ENCODE data around the gene CLRN1. TPM values are rescaled to one million over a fixed set of nuclear protein-coding genes. Genes with fewer than 3 reads are reported as not detected.
A peak's percentile ranks its signal among the peaks of the same experiment; 100 is the strongest.

Gene CLRN1
- total and polyA plus RNA-seq, 4 donors: 0.24 TPM; not detected in 3

DNA sequence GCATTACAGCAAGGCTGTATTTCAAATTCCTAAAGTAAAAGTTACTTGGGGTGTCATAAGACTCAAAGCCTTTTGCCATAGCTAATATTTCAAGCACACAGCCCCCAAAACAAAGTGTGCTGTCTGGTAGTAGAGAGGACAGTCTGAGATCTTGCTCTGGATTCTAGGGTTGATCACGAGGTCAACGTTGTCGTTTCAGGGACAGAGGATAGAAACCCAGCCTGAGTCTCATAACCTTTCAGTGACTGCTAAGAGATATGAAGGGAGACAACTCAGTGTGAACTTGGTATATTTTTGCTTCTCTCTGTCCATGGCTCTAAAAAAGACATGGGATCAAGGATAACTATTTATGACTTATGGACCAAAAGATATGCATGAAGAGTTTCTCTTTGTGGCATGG is 41.7 kb downstream of the CLRN1 start:
- Histone ChIP-seq H3K9me3 (ENCODE audit: control insufficient read depth, insufficient read depth, low read length) (no peaks in the 10 kb centered on the region), H3K4me1 (ENCODE audit: control insufficient read depth, insufficient read depth, low read length) (peaks cover 1% of the 10 kb centered on the region), H3K27me3 (ENCODE audit: control insufficient read depth, insufficient read depth, low read length) (no peaks in the 10 kb centered on the region), H3K27ac (ENCODE audit: low read depth, low read length) (no peak overlapping the region), H3K36me3 (ENCODE audit: control insufficient read depth, insufficient read depth, low read length) (no peaks in the 10 kb centered on the region), H3K4me3 (ENCODE audit: low read depth, low read length) (no peak overlapping the region)
- 72% methylated on average over 3 of the region's 3 CpGs for WGBS (ENCODE audit: insufficient coverage)
- DNase-seq (ENCODE audit: low read depth in 4 of 6, low spot score in 6 of 6): no peak

DNA sequence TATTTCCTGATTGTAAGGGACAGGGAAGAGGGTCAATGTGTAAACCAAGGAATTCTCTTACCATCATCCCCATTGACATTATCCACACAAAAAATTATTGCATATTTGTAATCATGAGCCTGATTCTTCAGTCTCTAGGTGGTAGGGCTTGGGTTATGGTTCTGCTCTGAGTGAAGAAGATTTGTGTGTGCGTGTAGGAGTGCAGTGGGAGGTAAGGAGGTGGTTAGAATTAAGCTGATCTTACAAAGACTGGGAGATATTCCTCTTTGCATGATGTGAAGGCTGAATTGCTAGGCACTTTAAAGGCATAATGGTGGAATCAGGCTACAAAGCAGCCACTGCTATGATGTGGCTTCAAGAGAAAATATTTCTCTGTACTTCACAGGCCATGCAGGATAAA is 44.3 kb downstream of the CLRN1 start:
- H3K9me3 ChIP-seq (ENCODE audit: control insufficient read depth, insufficient read depth, low read length): no peaks in the 10 kb centered on the region
- 93% methylated on average over 1 of the region's 1 CpG for WGBS (ENCODE audit: insufficient coverage)
- no peak overlapping the region for H3K27ac ChIP-seq (ENCODE audit: low read depth, low read length)
- no peaks in the 10 kb centered on the region for H3K36me3 ChIP-seq (ENCODE audit: control insufficient read depth, insufficient read depth, low read length)
- H3K4me3 ChIP-seq (ENCODE audit: low read depth, low read length): no peak overlapping the region
- no peak for DNase-seq (ENCODE audit: low read depth in 4 of 6, low spot score in 6 of 6)
- H3K4me1 ChIP-seq (ENCODE audit: control insufficient read depth, insufficient read depth, low read length): peaks cover 4% of the 10 kb centered on the region
- H3K27me3 ChIP-seq (ENCODE audit: control insufficient read depth, insufficient read depth, low read length): no peaks in the 10 kb centered on the region

DNA sequence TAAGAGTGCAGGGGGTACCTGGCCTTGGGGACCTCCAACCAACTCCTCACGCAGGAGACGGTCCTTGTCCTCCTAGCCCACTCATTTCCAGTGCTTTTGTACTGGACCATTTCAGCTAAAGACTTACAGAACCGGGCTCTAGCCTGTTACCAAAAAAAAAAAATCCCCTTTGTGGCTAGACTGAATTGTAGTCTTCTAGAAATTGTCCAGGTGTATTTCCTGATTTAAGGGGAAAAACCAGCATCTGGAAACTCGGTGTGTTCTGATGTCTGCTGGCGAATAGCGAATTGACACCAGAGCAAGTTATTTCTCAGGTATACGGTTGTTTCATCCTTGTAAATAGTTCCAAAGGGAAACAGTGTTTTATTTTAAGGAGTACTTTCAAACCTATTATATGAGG is 46.2 kb downstream of the CLRN1 start:
- Histone ChIP-seq H3K27me3 (ENCODE audit: control insufficient read depth, insufficient read depth, low read length) (no peaks in the 10 kb centered on the region), H3K36me3 (ENCODE audit: control insufficient read depth, insufficient read depth, low read length) (no peaks in the 10 kb centered on the region), H3K9me3 (ENCODE audit: control insufficient read depth, insufficient read depth, low read length) (no peaks in the 10 kb centered on the region), H3K4me1 (ENCODE audit: control insufficient read depth, insufficient read depth, low read length) (peaks cover 4% of the 10 kb centered on the region), H3K27ac (ENCODE audit: low read depth, low read length) (no peak overlapping the region), H3K4me3 (ENCODE audit: low read depth, low read length) (no peak overlapping the region)
- WGBS (ENCODE audit: insufficient coverage): 93% methylated on average over 6 of the region's 7 CpGs
- DNase-seq (ENCODE audit: low read depth in 4 of 6, low spot score in 6 of 6): no peak

DNA sequence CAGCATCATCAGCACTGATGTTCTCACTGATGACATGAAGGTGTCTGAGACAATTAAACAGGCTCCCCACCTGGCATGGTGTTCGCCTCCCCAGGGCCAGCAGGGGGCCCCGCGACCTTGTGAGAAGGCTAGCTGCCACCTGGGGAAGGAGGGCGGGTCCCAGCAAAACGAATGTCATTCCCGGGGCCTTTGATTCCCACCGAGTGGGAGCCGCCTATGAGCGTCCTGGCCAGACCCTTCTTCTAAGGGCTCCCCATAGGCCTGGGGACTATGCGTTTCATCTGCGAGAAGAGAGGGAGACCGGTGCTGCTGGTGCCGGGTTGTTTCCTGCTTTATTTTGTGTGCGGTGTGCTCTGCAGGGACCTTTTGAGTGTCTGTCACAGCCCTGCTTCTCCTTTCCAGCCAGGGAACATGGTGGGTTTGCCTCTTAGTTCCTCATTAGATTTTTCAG is 46.8 kb downstream of the CLRN1 start:
- peak in 1 of 6 donors; percentile 54 for DNase-seq (ENCODE audit: low read depth in 4 of 6, low spot score in 6 of 6)
- 17% methylated on average over 11 of the region's 14 CpGs for WGBS (ENCODE audit: insufficient coverage)
- no peaks in the 10 kb centered on the region for H3K27me3 ChIP-seq (ENCODE audit: control insufficient read depth, insufficient read depth, low read length)
- peaks cover 4% of the 10 kb centered on the region for H3K4me1 ChIP-seq (ENCODE audit: control insufficient read depth, insufficient read depth, low read length)
- no peaks in the 10 kb centered on the region for H3K9me3 ChIP-seq (ENCODE audit: control insufficient read depth, insufficient read depth, low read length)
- no peak overlapping the region for H3K27ac ChIP-seq (ENCODE audit: low read depth, low read length)
- no peaks in the 10 kb centered on the region for H3K36me3 ChIP-seq (ENCODE audit: control insufficient read depth, insufficient read depth, low read length)
- H3K4me3 ChIP-seq (ENCODE audit: low read depth, low read length): peak overlapping the region; percentile 4

DNA sequence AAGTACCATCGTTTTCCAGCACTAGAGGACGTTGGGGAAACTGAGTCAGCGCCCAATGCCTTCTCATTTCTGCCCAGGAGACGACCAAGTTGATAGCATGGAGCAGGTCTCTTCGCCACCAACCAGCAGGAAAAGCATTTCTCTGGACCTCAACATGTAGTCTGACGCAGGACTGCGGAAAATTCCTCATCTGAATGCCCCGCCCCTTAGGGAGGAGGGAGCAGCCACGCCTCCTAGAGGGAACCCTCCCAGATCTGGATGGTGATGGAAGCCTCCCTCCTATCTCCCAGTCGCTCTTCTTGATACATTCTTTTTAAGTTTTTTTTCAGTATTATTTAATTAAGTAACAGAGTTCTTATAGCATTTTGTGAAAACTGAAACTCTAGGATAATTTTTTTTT is 49.9 kb downstream of the CLRN1 start:
- H3K27me3 ChIP-seq (ENCODE audit: control insufficient read depth, insufficient read depth, low read length): no peaks in the 10 kb centered on the region
- 91% methylated on average over 6 of the region's 10 CpGs for WGBS (ENCODE audit: insufficient coverage)
- no peak for DNase-seq (ENCODE audit: low read depth in 4 of 6, low spot score in 6 of 6)

DNA sequence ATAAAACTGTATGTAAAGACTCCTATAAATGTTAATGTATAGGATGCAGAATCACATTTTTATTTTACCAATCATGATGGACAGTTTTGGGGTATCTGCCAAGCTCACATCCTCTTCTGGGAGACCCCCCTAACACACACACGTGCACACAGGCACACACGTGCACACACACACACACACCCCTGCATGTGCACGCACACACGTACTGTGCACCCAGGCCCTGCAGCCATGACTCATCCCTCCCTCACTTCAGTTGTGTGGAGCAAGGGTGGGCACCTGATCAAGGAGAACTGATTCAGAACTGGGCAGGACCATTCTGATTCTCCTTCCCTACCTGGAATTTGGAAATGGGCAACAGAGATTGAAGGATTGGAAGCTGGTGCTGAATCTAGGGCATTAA is 51.3 kb downstream of the CLRN1 start:
- WGBS (ENCODE audit: insufficient coverage): no CpG with 5 or more reads among the region's 4 CpGs
- DNase-seq (ENCODE audit: low read depth in 4 of 6, low spot score in 6 of 6): no peak

More for the DNA sequence above, 49.9 kb downstream of the CLRN1 start:
- H3K27ac ChIP-seq (ENCODE audit: low read depth, low read length): no peak overlapping the region
- H3K4me3 ChIP-seq (ENCODE audit: low read depth, low read length): no peak overlapping the region
- no peaks in the 10 kb centered on the region for H3K9me3 ChIP-seq (ENCODE audit: control insufficient read depth, insufficient read depth, low read length)
- no peaks in the 10 kb centered on the region for H3K36me3 ChIP-seq (ENCODE audit: control insufficient read depth, insufficient read depth, low read length)
- peaks cover 4% of the 10 kb centered on the region for H3K4me1 ChIP-seq (ENCODE audit: control insufficient read depth, insufficient read depth, low read length)

DNA sequence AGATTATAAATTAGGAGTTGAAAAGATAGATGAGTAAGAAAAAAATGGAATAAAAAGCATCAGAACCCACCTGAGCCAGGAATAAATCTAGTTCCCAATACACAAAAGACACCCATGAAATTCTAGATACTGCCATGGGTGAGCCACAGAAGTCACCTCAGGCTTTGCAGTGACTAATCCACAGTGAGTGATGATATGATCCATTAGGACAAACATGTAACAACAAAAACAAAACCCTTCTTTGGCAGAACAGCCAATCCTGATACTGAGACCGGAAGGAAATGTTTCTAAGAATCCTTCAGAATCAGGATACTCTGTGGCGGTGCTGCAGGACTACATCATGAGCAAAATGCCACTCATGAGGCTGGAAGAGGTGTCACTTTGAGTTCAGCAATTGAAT is 52.3 kb downstream of the CLRN1 start:
- no peaks in the 10 kb centered on the region for H3K4me1 ChIP-seq (ENCODE audit: control insufficient read depth, insufficient read depth, low read length)
- H3K4me3 ChIP-seq (ENCODE audit: low read depth, low read length): no peak overlapping the region
- no peaks in the 10 kb centered on the region for H3K36me3 ChIP-seq (ENCODE audit: control insufficient read depth, insufficient read depth, low read length)
- DNase-seq (ENCODE audit: low read depth in 4 of 6, low spot score in 6 of 6): no peak
- no peaks in the 10 kb centered on the region for H3K9me3 ChIP-seq (ENCODE audit: control insufficient read depth, insufficient read depth, low read length)
- H3K27me3 ChIP-seq (ENCODE audit: control insufficient read depth, insufficient read depth, low read length): no peaks in the 10 kb centered on the region
- H3K27ac ChIP-seq (ENCODE audit: low read depth, low read length): no peak overlapping the region
- 78% methylated on average over 1 of the region's 2 CpGs for WGBS (ENCODE audit: insufficient coverage)

More for the DNA sequence above, 51.3 kb downstream of the CLRN1 start:
- Histone ChIP-seq H3K27me3 (ENCODE audit: control insufficient read depth, insufficient read depth, low read length) (no peaks in the 10 kb centered on the region), H3K36me3 (ENCODE audit: control insufficient read depth, insufficient read depth, low read length) (no peaks in the 10 kb centered on the region), H3K27ac (ENCODE audit: low read depth, low read length) (no peak overlapping the region), H3K4me1 (ENCODE audit: control insufficient read depth, insufficient read depth, low read length) (peaks cover 4% of the 10 kb centered on the region), H3K4me3 (ENCODE audit: low read depth, low read length) (no peak overlapping the region), H3K9me3 (ENCODE audit: control insufficient read depth, insufficient read depth, low read length) (no peaks in the 10 kb centered on the region)

DNA sequence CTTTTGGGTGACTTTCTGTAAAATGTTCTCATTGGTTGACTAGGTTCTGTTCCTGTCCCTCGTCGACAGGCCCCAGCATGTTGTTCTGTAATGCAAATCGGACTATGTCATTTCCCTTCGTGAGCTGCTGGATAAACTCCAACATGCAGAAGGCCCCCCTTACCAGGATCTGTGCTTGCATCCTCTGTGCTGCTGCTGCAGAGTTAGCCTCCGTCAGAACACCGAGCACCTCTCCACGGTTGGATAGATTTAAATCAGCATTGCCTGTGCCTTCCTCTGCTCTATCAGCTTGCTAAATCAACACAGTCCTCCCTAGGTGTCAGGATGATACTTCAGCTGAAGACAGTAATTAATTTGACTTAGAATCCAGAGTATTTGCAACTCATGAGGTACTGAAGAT is 54.6 kb downstream of the CLRN1 start:
- WGBS (ENCODE audit: insufficient coverage): 32% methylated on average over 6 of the region's 7 CpGs
- Histone ChIP-seq H3K4me3 (ENCODE audit: low read depth, low read length) (no peak overlapping the region), H3K9me3 (ENCODE audit: control insufficient read depth, insufficient read depth, low read length) (no peaks in the 10 kb centered on the region), H3K4me1 (ENCODE audit: control insufficient read depth, insufficient read depth, low read length) (no peaks in the 10 kb centered on the region), H3K36me3 (ENCODE audit: control insufficient read depth, insufficient read depth, low read length) (no peaks in the 10 kb centered on the region), H3K27ac (ENCODE audit: low read depth, low read length) (no peak overlapping the region), H3K27me3 (ENCODE audit: control insufficient read depth, insufficient read depth, low read length) (no peaks in the 10 kb centered on the region)
- DNase-seq (ENCODE audit: low read depth in 4 of 6, low spot score in 6 of 6): peak in 1 of 6 donors; percentile 45

DNA sequence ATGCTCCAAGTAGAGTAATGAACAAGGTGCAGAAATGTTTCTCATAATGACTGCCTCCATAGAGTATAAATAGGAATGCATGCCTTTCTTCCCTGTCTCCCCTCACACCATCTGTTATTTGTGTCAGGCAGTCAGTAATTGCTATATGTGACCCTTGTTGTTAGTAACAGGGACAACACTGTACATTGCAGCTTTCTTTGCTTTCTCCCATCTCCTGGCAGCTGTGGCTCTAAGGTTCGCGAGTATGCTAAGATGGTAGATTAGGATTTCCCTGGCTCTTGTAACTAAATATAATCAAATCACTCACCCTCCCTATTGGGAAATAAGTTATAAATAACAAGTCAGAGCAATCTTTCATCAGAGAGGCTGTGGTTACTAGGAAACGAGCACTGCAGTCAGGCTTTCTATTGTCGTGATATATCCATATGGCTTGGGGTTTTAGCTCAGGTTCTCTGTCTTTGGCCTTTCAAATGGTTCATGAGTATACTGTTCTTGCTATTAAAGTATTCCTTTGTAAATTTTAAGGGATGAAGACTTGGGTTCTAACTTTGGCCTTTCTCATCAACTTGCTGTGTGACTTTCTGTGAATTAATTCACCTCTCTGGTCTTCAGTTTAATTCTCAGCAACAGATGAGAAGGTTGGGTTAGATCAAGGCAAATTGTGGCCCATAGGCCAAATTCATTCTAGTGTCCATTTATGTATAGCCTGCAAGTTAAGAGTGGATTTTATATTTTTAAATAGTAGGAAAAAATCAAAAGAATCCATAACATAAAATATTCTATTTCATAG is 59.2 kb downstream of the CLRN1 start:
- H3K4me3 ChIP-seq (ENCODE audit: low read depth, low read length): no peak overlapping the region
- no peaks in the 10 kb centered on the region for H3K9me3 ChIP-seq (ENCODE audit: control insufficient read depth, insufficient read depth, low read length)
- WGBS (ENCODE audit: insufficient coverage): 67% methylated on average over 2 of the region's 4 CpGs
- peak in 1 of 6 donors; percentile 44 for DNase-seq (ENCODE audit: low read depth in 4 of 6, low spot score in 6 of 6)
- H3K27ac ChIP-seq (ENCODE audit: low read depth, low read length): no peak overlapping the region
- no peaks in the 10 kb centered on the region for H3K36me3 ChIP-seq (ENCODE audit: control insufficient read depth, insufficient read depth, low read length)
- no peaks in the 10 kb centered on the region for H3K27me3 ChIP-seq (ENCODE audit: control insufficient read depth, insufficient read depth, low read length)
- no peaks in the 10 kb centered on the region for H3K4me1 ChIP-seq (ENCODE audit: control insufficient read depth, insufficient read depth, low read length)

DNA sequence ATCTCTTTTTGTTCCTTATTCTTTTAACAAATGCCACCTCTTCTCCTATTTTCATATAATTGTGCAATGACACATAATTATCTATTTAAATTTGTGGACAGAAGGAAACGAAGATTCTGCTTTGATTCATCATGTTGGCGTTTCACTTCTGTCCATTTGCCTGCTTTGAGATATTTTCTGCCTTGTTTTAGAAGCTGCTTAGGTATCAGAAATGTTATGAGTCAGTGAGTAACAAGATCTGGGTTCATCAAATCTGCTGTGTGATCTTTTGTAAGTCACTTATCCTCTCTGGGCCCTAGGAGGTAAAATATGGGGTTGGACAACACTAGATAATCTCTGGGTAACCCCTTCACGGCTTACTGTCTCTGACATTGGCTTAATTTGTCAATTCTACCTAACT is 60.0 kb downstream of the CLRN1 start:
- Histone ChIP-seq H3K4me1 (ENCODE audit: control insufficient read depth, insufficient read depth, low read length) (no peaks in the 10 kb centered on the region), H3K36me3 (ENCODE audit: control insufficient read depth, insufficient read depth, low read length) (no peaks in the 10 kb centered on the region), H3K4me3 (ENCODE audit: low read depth, low read length) (no peak overlapping the region), H3K27ac (ENCODE audit: low read depth, low read length) (no peak overlapping the region), H3K27me3 (ENCODE audit: control insufficient read depth, insufficient read depth, low read length) (no peaks in the 10 kb centered on the region), H3K9me3 (ENCODE audit: control insufficient read depth, insufficient read depth, low read length) (no peaks in the 10 kb centered on the region)
- WGBS (ENCODE audit: insufficient coverage): 100% methylated on average over 2 of the region's 3 CpGs
- DNase-seq (ENCODE audit: low read depth in 4 of 6, low spot score in 6 of 6): no peak

Measured in spinal cord (tissue), 10 donors.